ENCODE results near the gene RARRES2. TPM values are rescaled to one million over a fixed set of nuclear protein-coding genes. Genes with fewer than 3 reads are reported as not detected.

Gene RARRES2
- polyA plus RNA-seq, 1 of the 3 experiments (the other 2 are of a cell fraction), result 0.43 TPM

DNA sequence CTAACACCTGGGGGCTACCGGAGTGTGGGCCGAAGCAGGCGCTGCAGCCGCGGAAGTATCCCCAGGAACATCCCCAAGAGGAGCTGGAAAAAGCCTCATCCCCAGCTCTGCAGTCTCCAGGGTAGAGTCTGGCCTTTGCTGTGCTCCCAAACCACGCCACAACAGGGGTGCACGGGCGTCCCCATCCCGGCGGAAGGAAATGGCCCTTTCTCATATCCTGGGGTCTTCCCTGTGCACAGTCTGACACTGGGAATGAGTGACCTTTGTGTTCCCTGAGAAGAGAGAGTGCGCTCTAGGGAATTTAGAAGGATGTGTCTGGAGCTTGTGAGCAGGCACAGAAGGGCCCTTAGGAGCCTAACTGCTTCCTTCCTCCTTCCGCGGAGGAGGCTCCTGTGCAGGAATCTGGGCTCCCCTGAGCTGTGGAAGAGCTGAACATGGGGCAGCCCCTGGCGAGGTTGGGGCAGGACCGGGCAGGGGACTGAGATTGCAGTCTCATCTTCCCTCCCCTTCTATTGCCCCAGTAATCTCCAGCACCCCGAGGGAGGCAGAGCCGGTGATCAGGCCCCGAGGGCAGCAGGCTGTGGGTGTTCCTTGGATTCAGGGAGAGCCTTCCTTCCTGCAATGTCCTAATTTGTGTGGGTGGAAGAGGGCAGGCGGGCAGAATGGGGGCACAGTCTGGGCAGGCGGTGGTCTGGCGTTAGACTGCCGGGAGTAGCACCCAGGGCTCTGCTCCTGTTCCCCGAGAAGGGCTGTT lies 28.5 kb upstream of the RARRES2 start:
- ChIA-PET POLR2A (interaction anchor here (0.9 to 3.1 kb wide), 12 partner anchors 8 to 605 kb away, joined by 3 to 43 read pairs (median 7); partner anchors contain the start of genes ACTR3C, LRRC61 and ZNF775), CTCF (interaction anchor here (1.0 to 7.4 kb wide), 6 partner anchors 9 to 84 kb away, joined by 3 to 57 read pairs (median 10); partner anchors contain the start of gene ZNF775)
- Histone ChIP-seq H3K79me2 (ENCODE audit: insufficient read depth) (peaks cover 48% of the 10 kb centered on the region), H4K20me1 (ENCODE audit: insufficient read depth) (no peaks in the 10 kb centered on the region), H3K9ac (peak overlapping the region; percentile 93), H3K36me3 (replicated peaks in 1 of 2; ENCODE audit: control insufficient read depth in 1 of 2, insufficient read depth in 2 of 2, low read length in 1 of 2) (peaks cover 11 to 45% of the 10 kb centered on the region in 2 experiments), H3F3A (replicated peaks; ENCODE audit: insufficient read depth) (peaks cover 10% of the 10 kb centered on the region), H3K4me1 (ENCODE audit: control insufficient read depth in 1 of 2, insufficient read depth in 2 of 2, low read depth in 1 of 2, low read length in 1 of 2) (peaks cover 9 to 35% of the 10 kb centered on the region in 2 experiments; a peak in 3 of 4 replicates), H3K4me3 (ENCODE audit: low read depth in 2 of 2, low read length in 1 of 2) (peak overlapping the region; percentile 70 to 77), H3K4me2 (peak overlapping the region; percentile 96), H3K27ac (ENCODE audit: low read depth in 2 of 2, low read length in 1 of 2) (peak overlapping the region; percentile 72 to 96), H3K27me3 (ENCODE audit: insufficient read depth) (no peaks in the 10 kb centered on the region), H3K9me2 (no peaks in the 10 kb centered on the region), H3K9me3 (no peaks in the 10 kb centered on the region), H2AFZ (ENCODE audit: low read depth) (no peak overlapping the region)
- DNase-seq, result peak; percentile 39
- no peak for TF ChIP-seq GATA2 (CRISPR knock-in tag; IDR thresholded peaks at IDR 0.05)
- TF ChIP-seq POLR2AphosphoS5 (IDR thresholded peaks at IDR 0.05; ENCODE audit: low read depth, low read length), result no peak
- TF ChIP-seq ELF1 (IDR thresholded peaks at IDR 0.05), result no peak
- 52% methylated on average over 21 of the region's 23 CpGs for WGBS (ENCODE audit: low lambda C conversion rate)

DNA sequence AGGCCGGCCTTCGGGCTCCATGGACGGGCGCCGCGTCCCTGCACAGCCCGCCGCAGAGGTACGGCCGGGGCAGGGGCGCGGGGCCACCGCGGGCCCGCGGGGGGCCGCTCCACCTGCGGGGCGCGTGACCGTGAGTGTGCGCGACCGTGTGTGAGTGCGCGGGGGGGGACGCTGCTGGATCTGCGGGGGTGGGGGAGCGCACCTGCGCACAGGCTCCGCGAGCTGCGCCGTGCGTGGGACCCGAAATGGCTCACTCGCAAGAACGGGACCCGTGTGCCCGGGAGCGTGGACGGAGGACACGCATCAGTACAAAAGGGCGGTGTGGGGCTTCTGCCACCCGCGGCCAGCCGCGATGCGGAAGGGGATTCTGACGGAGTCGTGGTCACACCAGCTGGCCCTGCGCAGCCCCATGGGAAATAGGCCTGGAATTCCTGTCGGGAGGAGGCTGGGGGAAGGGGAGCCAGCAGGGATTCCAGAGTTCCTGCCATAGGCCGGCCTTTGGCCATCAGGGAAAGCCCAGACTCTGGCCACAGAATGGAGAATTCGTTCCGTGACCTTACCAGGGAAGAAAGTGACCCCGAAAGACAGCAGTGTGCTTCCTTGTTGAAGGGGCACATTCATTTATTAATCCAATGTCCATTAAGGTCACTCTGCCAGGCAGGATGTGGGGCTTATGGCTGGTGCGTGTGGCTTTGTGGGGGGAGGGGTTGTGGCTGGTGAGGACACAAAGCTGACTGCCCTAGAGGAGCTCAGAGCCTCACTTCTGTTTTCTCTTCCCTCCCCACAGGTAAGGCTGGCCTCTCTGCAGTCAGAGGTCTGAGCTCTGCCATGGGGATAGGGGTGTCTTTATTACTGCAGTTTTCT lies 27.7 kb upstream of the RARRES2 start:
- Histone ChIP-seq H3K4me1 (ENCODE audit: control insufficient read depth in 1 of 2, insufficient read depth in 2 of 2, low read depth in 1 of 2, low read length in 1 of 2) (peaks cover 11 to 35% of the 10 kb centered on the region in 2 experiments), H3K36me3 (replicated peaks in 1 of 2; ENCODE audit: control insufficient read depth in 1 of 2, insufficient read depth in 2 of 2, low read length in 1 of 2) (peaks cover 9 to 39% of the 10 kb centered on the region in 2 experiments), H3K9ac (peak overlapping the region; percentile 93), H3K27me3 (ENCODE audit: insufficient read depth) (no peaks in the 10 kb centered on the region), H3K4me2 (peak overlapping the region; percentile 96), H3K27ac (ENCODE audit: low read depth in 2 of 2, low read length in 1 of 2) (peak overlapping the region; percentile 72 to 96), H2AFZ (ENCODE audit: low read depth) (peak overlapping the region; percentile 100; the same call in 1 of the 2 replicates), H3F3A (replicated peaks; ENCODE audit: insufficient read depth) (peaks cover 10% of the 10 kb centered on the region), H3K79me2 (ENCODE audit: insufficient read depth) (peaks cover 48% of the 10 kb centered on the region), H3K9me3 (no peaks in the 10 kb centered on the region), H4K20me1 (ENCODE audit: insufficient read depth) (no peaks in the 10 kb centered on the region), H3K4me3 (ENCODE audit: low read depth in 2 of 2, low read length in 1 of 2) (peak overlapping the region; percentile 70 to 77), H3K9me2 (no peaks in the 10 kb centered on the region)
- POLR2A ChIA-PET, result interaction anchor here (0.8 to 3.1 kb wide), 19 partner anchors 9 to 858 kb away, joined by 3 to 43 read pairs (median 4); partner anchors contain the start of genes ABCF2, ACTR3C, LRRC61 and ZNF775
- 2% methylated on average over 25 of the region's 58 CpGs for WGBS (ENCODE audit: low lambda C conversion rate)
- CTCF ChIA-PET, result interaction anchor here (0.9 to 7.4 kb wide), 7 partner anchors 10 to 83 kb away, joined by 3 to 57 read pairs (median 5); partner anchors contain the start of genes ACTR3C, LRRC61 and ZNF775
- DNase-seq, result peak; percentile 93
- TF ChIP-seq TCF12 (IDR thresholded peaks at IDR 0.05) (peak; percentile 46), FOXJ3 (CRISPR knock-in tag; IDR thresholded peaks at IDR 0.05) (0 out of 2 replicates have a peak, but pooled peaks have one; percentile 38), SMC3 (IDR thresholded peaks at IDR 0.05; ENCODE audit: low read depth, low read length) (no peak; the same call in 1 of the 2 replicates), EP300 (IDR thresholded peaks at IDR 0.05; ENCODE audit: borderline replicate concordance in 1 of 2, low read depth in 1 of 2, low read length in 1 of 2) (peak in 1 of 2 experiments; percentile 41; a peak in 1 of 4 replicates), SIN3A (IDR thresholded peaks at IDR 0.05; ENCODE audit: borderline replicate concordance, low read depth, low read length) (peak; percentile 59; the same call in 1 of the 2 replicates), FOSL2 (IDR thresholded peaks at IDR 0.05; ENCODE audit: borderline replicate concordance, low read depth) (no peak), CHD2 (IDR thresholded peaks at IDR 0.05; ENCODE audit: low read length, partially characterized antibody) (peak; percentile 85), FOXM1 (IDR thresholded peaks at IDR 0.05; ENCODE audit: low read depth) (no peak), MEF2A (IDR thresholded peaks at IDR 0.05; ENCODE audit: borderline replicate concordance, low read depth) (no peak), RFX5 (IDR thresholded peaks at IDR 0.05; ENCODE audit: low read length) (no peak), NRF1 (IDR thresholded peaks at IDR 0.05; ENCODE audit: low read depth, low read length) (peak; percentile 58), JUND (IDR thresholded peaks at IDR 0.05) (no peak), RAD21 (IDR thresholded peaks at IDR 0.05; ENCODE audit: low read length) (no peak), GABPA (IDR thresholded peaks at IDR 0.05; ENCODE audit: low read depth) (no peak), TEAD4 (IDR thresholded peaks at IDR 0.05; ENCODE audit: borderline replicate concordance, insufficient read depth) (0 out of 2 replicates have a peak, but pooled peaks have one; percentile 45), GATA2 (CRISPR knock-in tag; IDR thresholded peaks at IDR 0.05) (no peak), EZH2phosphoT487 (IDR thresholded peaks at IDR 0.05; ENCODE audit: borderline replicate concordance, low read depth) (no peak)
- TF ChIP-seq, protein P1, sequence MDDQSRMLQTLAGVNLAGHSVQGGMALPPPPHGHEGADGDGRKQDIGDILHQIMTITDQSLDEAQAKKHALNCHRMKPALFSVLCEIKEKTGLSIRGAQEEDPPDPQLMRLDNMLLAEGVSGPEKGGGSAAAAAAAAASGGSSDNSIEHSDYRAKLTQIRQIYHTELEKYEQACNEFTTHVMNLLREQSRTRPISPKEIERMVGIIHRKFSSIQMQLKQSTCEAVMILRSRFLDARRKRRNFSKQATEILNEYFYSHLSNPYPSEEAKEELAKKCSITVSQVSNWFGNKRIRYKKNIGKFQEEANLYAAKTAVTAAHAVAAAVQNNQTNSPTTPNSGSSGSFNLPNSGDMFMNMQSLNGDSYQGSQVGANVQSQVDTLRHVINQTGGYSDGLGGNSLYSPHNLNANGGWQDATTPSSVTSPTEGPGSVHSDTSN (IDR thresholded peaks at IDR 0.05), result no peak
- TF ChIP-seq, protein P2, sequence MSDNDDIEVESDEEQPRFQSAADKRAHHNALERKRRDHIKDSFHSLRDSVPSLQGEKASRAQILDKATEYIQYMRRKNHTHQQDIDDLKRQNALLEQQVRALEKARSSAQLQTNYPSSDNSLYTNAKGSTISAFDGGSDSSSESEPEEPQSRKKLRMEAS (IDR thresholded peaks at IDR 0.05; ENCODE audit: low read depth), result no peak; the same call in none of the 2 replicates
- TF ChIP-seq, protein P3, sequence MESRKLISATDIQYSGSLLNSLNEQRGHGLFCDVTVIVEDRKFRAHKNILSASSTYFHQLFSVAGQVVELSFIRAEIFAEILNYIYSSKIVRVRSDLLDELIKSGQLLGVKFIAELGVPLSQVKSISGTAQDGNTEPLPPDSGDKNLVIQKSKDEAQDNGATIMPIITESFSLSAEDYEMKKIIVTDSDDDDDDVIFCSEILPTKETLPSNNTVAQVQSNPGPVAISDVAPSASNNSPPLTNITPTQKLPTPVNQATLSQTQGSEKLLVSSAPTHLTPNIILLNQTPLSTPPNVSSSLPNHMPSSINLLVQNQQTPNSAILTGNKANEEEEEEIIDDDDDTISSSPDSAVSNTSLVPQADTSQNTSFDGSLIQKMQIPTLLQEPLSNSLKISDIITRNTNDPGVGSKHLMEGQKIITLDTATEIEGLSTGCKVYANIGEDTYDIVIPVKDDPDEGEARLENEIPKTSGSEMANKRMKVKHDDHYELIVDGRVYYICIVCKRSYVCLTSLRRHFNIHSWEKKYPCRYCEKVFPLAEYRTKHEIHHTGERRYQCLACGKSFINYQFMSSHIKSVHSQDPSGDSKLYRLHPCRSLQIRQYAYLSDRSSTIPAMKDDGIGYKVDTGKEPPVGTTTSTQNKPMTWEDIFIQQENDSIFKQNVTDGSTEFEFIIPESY (IDR thresholded peaks at IDR 0.05; ENCODE audit: borderline replicate concordance, low read depth), result no peak

Measured in SK-N-SH (cell line).